HEK293 (cell line): ENCODE results near the gene SPATA6L.

Source experiments
- HOXD13 ChIP-seq: sonication (generic); formaldehyde crosslinking; IDR thresholded peaks from 2 replicates; pipeline ENCODE4 v1.8.0; 2022; ENCODE audit warnings: missing genetic modification reagents, borderline replicate concordance
- WT1 ChIP-seq: fragments of 450-650 bp; formaldehyde crosslinking; IDR thresholded peaks from 2 replicates; pipeline ENCODE4 v1.5.1; 2016; ENCODE audit warnings: missing biosample characterization, missing genetic modification characterization
- ZFP3 ChIP-seq: fragments of 450-650 bp; formaldehyde crosslinking; IDR thresholded peaks from 2 replicates; pipeline ENCODE4 v1.5.1; 2016; ENCODE audit warnings: low read depth, missing biosample characterization, missing genetic modification characterization
- ZNF558 ChIP-seq: fragments of 450-650 bp; formaldehyde crosslinking; IDR thresholded peaks from 2 replicates; pipeline ENCODE4 v1.5.1; 2016; ENCODE audit warnings: missing biosample characterization, missing genetic modification characterization
- ZNF561 ChIP-seq: fragments of 450-650 bp; IDR thresholded peaks from 2 replicates; pipeline ENCODE4 v1.5.1; 2018; ENCODE audit warnings: missing biosample characterization, missing genetic modification characterization, borderline replicate concordance
- ZSCAN5A ChIP-seq: fragments of 450-650 bp; formaldehyde crosslinking; IDR thresholded peaks from 2 replicates; pipeline ENCODE4 v1.5.1; 2016; ENCODE audit warnings: missing biosample characterization, missing genetic modification characterization
- TF ChIP-seq, protein P1 (sequence below): sonication (generic); formaldehyde crosslinking; IDR thresholded peaks from 2 replicates; pipeline ENCODE4 v1.8.1; 2022; ENCODE audit warnings: mild to moderate bottlenecking, moderate library complexity, missing genetic modification reagents
- TF ChIP-seq, protein P2 (sequence below): fragments of 450-650 bp; formaldehyde crosslinking; IDR thresholded peaks from 2 replicates; pipeline ENCODE4 v1.5.1; 2016; ENCODE audit warnings: missing biosample characterization, missing genetic modification characterization

- no peak for TF ChIP-seq HOXD13 (CRISPR knock-in tag)
- TF ChIP-seq WT1 (tag by site-specific recombination), result no peak
- TF ChIP-seq ZNF561 (tag by site-specific recombination), result no peak
- no peak for TF ChIP-seq ZNF558 (tag by site-specific recombination)
- TF ChIP-seq, protein P1, sequence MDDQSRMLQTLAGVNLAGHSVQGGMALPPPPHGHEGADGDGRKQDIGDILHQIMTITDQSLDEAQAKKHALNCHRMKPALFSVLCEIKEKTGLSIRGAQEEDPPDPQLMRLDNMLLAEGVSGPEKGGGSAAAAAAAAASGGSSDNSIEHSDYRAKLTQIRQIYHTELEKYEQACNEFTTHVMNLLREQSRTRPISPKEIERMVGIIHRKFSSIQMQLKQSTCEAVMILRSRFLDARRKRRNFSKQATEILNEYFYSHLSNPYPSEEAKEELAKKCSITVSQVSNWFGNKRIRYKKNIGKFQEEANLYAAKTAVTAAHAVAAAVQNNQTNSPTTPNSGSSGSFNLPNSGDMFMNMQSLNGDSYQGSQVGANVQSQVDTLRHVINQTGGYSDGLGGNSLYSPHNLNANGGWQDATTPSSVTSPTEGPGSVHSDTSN (CRISPR knock-in tag), result no peak
- TF ChIP-seq, protein P2, sequence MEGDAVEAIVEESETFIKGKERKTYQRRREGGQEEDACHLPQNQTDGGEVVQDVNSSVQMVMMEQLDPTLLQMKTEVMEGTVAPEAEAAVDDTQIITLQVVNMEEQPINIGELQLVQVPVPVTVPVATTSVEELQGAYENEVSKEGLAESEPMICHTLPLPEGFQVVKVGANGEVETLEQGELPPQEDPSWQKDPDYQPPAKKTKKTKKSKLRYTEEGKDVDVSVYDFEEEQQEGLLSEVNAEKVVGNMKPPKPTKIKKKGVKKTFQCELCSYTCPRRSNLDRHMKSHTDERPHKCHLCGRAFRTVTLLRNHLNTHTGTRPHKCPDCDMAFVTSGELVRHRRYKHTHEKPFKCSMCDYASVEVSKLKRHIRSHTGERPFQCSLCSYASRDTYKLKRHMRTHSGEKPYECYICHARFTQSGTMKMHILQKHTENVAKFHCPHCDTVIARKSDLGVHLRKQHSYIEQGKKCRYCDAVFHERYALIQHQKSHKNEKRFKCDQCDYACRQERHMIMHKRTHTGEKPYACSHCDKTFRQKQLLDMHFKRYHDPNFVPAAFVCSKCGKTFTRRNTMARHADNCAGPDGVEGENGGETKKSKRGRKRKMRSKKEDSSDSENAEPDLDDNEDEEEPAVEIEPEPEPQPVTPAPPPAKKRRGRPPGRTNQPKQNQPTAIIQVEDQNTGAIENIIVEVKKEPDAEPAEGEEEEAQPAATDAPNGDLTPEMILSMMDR (tag by site-specific recombination), result no peak
- TF ChIP-seq ZSCAN5A (tag by site-specific recombination), result no peak
- no peak for TF ChIP-seq ZFP3 (tag by site-specific recombination)
Observed at GRCh38 chr9:4615251-4615650, 51.0 kb downstream of the SPATA6L start.
